Dermis lymphatic vessel endothelial cell (primary cell): ENCODE data around the gene DHX15. TPM values are rescaled to one million over a fixed set of nuclear protein-coding genes. Genes with fewer than 3 reads are reported as not detected.

Source experiments
- total RNA-seq: library from RNA; depleted of rRNA; stranded (reverse); fragments of >200 nt; gene quantifications from 2 replicates; pipeline ENCODE4 v1.2.1, GENCODE V29; 2014

DHX15 gene
- total RNA-seq = 112 and 145 TPM in 2 replicates

DNA sequence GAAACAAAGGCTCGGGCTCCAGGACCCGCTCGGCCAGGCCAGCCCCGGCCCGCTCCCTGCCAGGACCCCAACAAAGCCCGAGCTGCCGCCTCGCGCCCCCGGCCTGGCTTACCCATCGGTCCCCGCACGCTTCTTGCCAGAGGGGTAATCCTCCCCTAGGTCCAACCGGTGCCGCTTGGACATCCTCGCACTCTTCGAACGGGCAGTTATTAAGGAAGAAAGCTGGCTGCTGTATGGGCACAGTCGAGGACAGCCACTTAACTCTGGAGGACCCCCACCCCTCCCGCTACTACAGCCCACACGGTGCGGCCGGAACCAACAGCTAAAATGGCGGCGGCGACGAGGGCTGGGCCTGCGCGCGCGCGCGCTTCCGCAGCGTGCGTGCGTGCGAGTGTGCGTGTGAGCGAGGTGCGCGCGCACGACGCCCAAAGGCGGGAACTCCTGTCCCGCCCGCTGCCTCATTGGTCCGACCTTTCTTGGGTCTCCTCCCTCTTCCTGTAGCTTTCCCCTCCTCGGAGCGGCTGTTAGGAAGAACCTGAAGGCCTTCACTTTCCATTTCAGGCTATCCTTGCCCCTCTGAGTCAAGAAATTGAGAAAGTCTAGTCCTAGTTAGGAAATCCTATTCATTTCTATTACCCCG, at the start of gene DHX15:
TSS of gene DHX15 (minus strand) at position 344 of the 640 bp plus-strand sequence. CDS start at position 183, 161 bp downstream.

Other genes with a start within 250 kb of the DHX15 start
- under 0.01 and 0.11 TPM in 2 replicates for gene SOD3, start 211.0 kb upstream of the DHX15 start, total RNA-seq